IPS-NIHi7 (cell line): ENCODE measurements around the gene ADAMTS17.

ENCODE experiments used
- DNase-seq: peaks from one replicate; pipeline ENCODE4 v3.0.0; 2012; ENCODE audit warnings: mixed read lengths; ENCODE audit errors: extremely low spot score

The ADAMTS17 gene

GRCh38 chr15:100112061-100112420, 229.7 kb downstream of the ADAMTS17 start:
- DNase-seq = no peak

GRCh38 chr15:100111125-100112060, 230.4 kb downstream of the ADAMTS17 start:
- no peak for DNase-seq

- no peak for DNase-seq
Observed at GRCh38 chr15:100109486-100110035, 232.2 kb downstream of the ADAMTS17 start.

GRCh38 chr15:100108846-100109245, 232.9 kb downstream of the ADAMTS17 start:
- no peak for DNase-seq

- no peak for DNase-seq
Observed at GRCh38 chr15:100108346-100108745, 233.4 kb downstream of the ADAMTS17 start.

- DNase-seq = no peak
Observed at GRCh38 chr15:100107606-100108225, 234.1 kb downstream of the ADAMTS17 start.

- DNase-seq = no peak
Observed at GRCh38 chr15:100107151-100107550, 234.6 kb downstream of the ADAMTS17 start.

GRCh38 chr15:100106732-100107131, 235.0 kb downstream of the ADAMTS17 start:
- no peak for DNase-seq

- DNase-seq = no peak
Observed at GRCh38 chr15:100105101-100105500, 236.7 kb downstream of the ADAMTS17 start.

GRCh38 chr15:100104245-100104644, 237.5 kb downstream of the ADAMTS17 start:
- DNase-seq = no peak

GRCh38 chr15:100103828-100104227, 237.9 kb downstream of the ADAMTS17 start:
- DNase-seq = no peak

GRCh38 chr15:100101426-100102089, 240.2 kb downstream of the ADAMTS17 start:
- no peak for DNase-seq

GRCh38 chr15:100100926-100101325, 240.8 kb downstream of the ADAMTS17 start:
- no peak for DNase-seq

- no peak for DNase-seq
Observed at GRCh38 chr15:100099976-100100375, 241.8 kb downstream of the ADAMTS17 start.

GRCh38 chr15:100098705-100099104, 243.1 kb downstream of the ADAMTS17 start:
- DNase-seq = no peak

- no peak for DNase-seq
Observed at GRCh38 chr15:100097342-100098127, 244.2 kb downstream of the ADAMTS17 start.

- DNase-seq = no peak
Observed at GRCh38 chr15:100096700-100097099, 245.1 kb downstream of the ADAMTS17 start.

GRCh38 chr15:100096248-100096600, 245.6 kb downstream of the ADAMTS17 start:
- DNase-seq = no peak

GRCh38 chr15:100095541-100096247, 246.1 kb downstream of the ADAMTS17 start:
- no peak for DNase-seq

- no peak for DNase-seq
Observed at GRCh38 chr15:100094127-100094510, 247.7 kb downstream of the ADAMTS17 start.
